NCI-H2107 (cell line): ENCODE measurements around the gene TBR1.

Source experiments
- DNase-seq: peaks from one replicate; lab custom pipeline; 2025; lab: John Stamatoyannopoulos, UW

Gene TBR1

GRCh38 chr2:161415034-161415986, 787 bp upstream of the TBR1 start:
- DNase-seq, result no peak

GRCh38 chr2:161416708-161417437, 776 bp downstream of the TBR1 start:
- no peak for DNase-seq

- no peak for DNase-seq
These were observed 1.6 kb downstream of the TBR1 start for GRCh38 chr2:161417438-161418274.

GRCh38 chr2:161418275-161418714, 2.2 kb downstream of the TBR1 start:
- no peak for DNase-seq

GRCh38 chr2:161418715-161419637, 2.9 kb downstream of the TBR1 start:
- no peak for DNase-seq

GRCh38 chr2:161419638-161420190, 3.6 kb downstream of the TBR1 start:
- no peak for DNase-seq

GRCh38 chr2:161420406-161421074, 4.4 kb downstream of the TBR1 start:
- no peak for DNase-seq

GRCh38 chr2:161421686-161422085, 5.6 kb downstream of the TBR1 start:
- DNase-seq, result no peak

- DNase-seq, result no peak
These were observed 6.8 kb downstream of the TBR1 start for GRCh38 chr2:161422816-161423403.

- DNase-seq, result no peak
These were observed 7.6 kb downstream of the TBR1 start for GRCh38 chr2:161423421-161424393.

GRCh38 chr2:161424394-161424769, 8.3 kb downstream of the TBR1 start:
- no peak for DNase-seq

GRCh38 chr2:161424891-161425727, 9.0 kb downstream of the TBR1 start:
- no peak for DNase-seq

GRCh38 chr2:161425728-161426454, 9.8 kb downstream of the TBR1 start:
- DNase-seq, result no peak

GRCh38 chr2:161426455-161426921, 10.4 kb downstream of the TBR1 start:
- DNase-seq, result no peak

GRCh38 chr2:161426922-161427663, 11.0 kb downstream of the TBR1 start:
- no peak for DNase-seq
